Omental fat pad (tissue), 4 donors: ENCODE results near the gene SDC4. TPM values are rescaled to one million over a fixed set of nuclear protein-coding genes. Genes with fewer than 3 reads are reported as not detected.

Experiments used
- ATAC-seq: fragments of 150-250 bp; one replicate; pipeline ENCODE4 v1.9.1; 2016; ENCODE audit warnings: mild to moderate bottlenecking, moderate library complexity; ENCODE audit not compliant: low FRiP score
- DNase-seq: peaks from one replicate; pipeline ENCODE4 v3.0.0-alpha.2; 2019; ENCODE audit warnings: low spot score
- total RNA-seq, 4 donors: library from RNA; depleted of rRNA; stranded (reverse); fragments of >200 nt; gene quantifications; one replicate each; pipeline ENCODE4 v1.1.0, GENCODE V29; 2016
- TF ChIP-seq, protein P1 (sequence below), 3 donors: fragments of 450-650 bp; IDR thresholded peaks; one replicate each; pipeline ENCODE4 v1.5.1; 2016 to 2017; ENCODE audit warnings: antibody characterized with exemption in 3 of 3, mild to moderate bottlenecking in 3 of 3, moderate library complexity in 2 of 3

SDC4 gene
- total RNA-seq, 4 donors from 2014 or later, result 31.4 to 279 (median 103) TPM

DNA sequence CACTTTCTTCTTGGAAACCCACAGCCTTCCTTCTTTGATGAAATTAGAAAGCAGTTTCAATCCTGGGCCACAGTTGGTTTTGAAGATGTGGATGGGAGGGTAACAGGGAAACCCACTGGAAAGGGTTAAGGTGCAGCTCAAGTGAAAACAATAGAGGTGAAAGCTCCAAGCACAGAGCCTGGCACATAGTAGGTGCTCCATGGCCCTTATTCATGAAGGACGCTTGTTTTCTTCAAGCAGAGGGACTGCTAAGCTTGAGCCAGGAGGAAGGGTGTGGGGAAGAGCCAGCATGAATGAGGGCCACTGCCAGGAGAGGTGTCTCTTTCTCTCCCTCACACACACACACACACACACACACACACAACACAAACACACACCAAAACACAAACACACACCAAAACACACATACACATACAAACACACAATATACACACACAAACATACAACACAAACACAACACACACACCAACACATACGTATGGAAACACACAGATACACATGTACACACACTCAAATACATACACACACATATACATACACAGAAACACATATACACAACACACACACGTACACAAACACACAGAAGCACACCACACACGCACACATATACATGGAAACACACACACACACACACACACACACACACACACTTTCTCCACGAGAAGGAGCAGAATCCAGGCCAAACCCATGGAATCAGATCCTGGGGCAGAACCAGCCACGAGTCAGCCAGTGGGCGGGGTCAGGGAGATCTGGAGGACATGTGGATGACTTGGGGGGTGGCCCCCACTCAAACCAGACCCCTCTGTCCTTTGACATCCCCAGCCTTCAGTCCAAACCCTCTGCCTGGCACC lies 65.3 kb downstream of the SDC4 start:
- ATAC-seq (no peak), DNase-seq (no peak)
- TF ChIP-seq, protein P1, sequence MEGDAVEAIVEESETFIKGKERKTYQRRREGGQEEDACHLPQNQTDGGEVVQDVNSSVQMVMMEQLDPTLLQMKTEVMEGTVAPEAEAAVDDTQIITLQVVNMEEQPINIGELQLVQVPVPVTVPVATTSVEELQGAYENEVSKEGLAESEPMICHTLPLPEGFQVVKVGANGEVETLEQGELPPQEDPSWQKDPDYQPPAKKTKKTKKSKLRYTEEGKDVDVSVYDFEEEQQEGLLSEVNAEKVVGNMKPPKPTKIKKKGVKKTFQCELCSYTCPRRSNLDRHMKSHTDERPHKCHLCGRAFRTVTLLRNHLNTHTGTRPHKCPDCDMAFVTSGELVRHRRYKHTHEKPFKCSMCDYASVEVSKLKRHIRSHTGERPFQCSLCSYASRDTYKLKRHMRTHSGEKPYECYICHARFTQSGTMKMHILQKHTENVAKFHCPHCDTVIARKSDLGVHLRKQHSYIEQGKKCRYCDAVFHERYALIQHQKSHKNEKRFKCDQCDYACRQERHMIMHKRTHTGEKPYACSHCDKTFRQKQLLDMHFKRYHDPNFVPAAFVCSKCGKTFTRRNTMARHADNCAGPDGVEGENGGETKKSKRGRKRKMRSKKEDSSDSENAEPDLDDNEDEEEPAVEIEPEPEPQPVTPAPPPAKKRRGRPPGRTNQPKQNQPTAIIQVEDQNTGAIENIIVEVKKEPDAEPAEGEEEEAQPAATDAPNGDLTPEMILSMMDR (IDR thresholded peaks at IDR 0.05), result no peak

DNA sequence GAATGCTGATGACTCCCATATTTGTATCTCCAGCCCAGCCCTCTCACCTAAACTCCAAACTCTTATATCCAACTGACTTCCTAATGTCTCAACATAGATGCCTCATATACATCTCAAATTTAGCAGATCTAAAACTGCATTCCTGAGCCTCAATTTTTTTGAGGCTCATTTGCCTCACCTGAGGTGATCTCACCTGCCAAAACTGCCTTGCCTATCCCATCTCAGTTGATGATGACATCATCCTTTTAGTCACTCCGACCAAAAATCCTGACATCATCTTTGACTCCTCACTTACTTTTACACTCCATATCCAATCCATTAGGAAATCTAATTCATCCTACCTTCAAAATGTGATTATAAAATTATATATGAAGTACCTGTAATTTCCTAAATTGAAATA lies 68.2 kb downstream of the SDC4 start:
- no peak for DNase-seq
- no peak for ATAC-seq
- TF ChIP-seq, protein P1 (IDR thresholded peaks at IDR 0.05), result no peak

DNA sequence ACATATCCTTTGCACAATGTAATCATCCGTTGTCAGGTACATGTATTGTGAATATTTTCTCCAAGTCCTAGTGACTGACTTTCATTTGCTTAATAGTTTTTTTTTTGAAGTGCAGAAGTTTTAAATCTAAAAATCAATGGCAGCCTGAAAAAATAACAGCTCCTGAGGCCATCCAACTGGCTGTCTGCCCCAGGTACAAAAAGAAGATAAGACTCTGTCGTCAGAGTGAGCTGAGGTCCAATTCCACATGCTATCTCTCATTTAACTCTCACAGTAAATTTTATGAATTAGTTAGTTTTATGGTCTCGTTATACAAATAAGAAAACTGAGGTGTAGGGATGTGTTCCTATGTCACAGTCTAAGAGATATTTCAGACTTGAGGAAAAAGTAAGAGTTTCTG lies 72.9 kb downstream of the SDC4 start:
- no peak for ATAC-seq
- no peak for DNase-seq
- TF ChIP-seq, protein P1 (IDR thresholded peaks at IDR 0.05), result no peak

Other genes starting within 250 kb of the SDC4 start
- gene KCNS1, start 247.3 kb downstream of the SDC4 start, total RNA-seq, result under 1 TPM in 3 of 4 donors, not detected in 1; 0.47 to 0.60 (median 0.56) TPM
- gene WFDC5, start 233.2 kb downstream of the SDC4 start, total RNA-seq, result not detected
- gene WFDC12, start 224.0 kb downstream of the SDC4 start, total RNA-seq, result not detected
- 1 to 10 TPM in 3 of 4 donors, not detected in 1; 1.1 to 6.7 (median 4.3) TPM for gene PI3, start 173.5 kb downstream of the SDC4 start, total RNA-seq
- not detected for gene SEMG1, start 141.4 kb downstream of the SDC4 start, total RNA-seq
- gene SEMG2, start 127.1 kb downstream of the SDC4 start, total RNA-seq, result not detected
- gene SLPI, start 93.9 kb downstream of the SDC4 start, total RNA-seq, result 100 to 1,000 TPM; 114 to 505 (median 171) TPM
- not detected for gene RBPJL, start 41.6 kb downstream of the SDC4 start, total RNA-seq
- under 1 TPM in 2 of 4 donors, not detected in 2; 0.19 to 0.24 TPM for gene MATN4, start 40.1 kb downstream of the SDC4 start, total RNA-seq
- gene SYS1, start 14.7 kb upstream of the SDC4 start, total RNA-seq, result 10 to 100 TPM; 26.6 to 55.0 (median 51.3) TPM
- under 1 TPM in 1 of 4 donors, not detected in 3; 0.47 TPM for gene TP53TG5, start 29.9 kb upstream of the SDC4 start, total RNA-seq
- 10 to 100 TPM; 20.7 to 45.7 (median 27.9) TPM for gene DBNDD2, start 59.9 kb upstream of the SDC4 start, total RNA-seq
- gene PIGT, start 67.7 kb upstream of the SDC4 start, total RNA-seq, result 10 to 100 TPM; 76.4 to 87.3 (median 83.5) TPM
- gene WFDC2, start 121.3 kb upstream of the SDC4 start, total RNA-seq, result 1 to 10 TPM; 3.0 to 8.4 (median 7.0) TPM
- not detected for gene SPINT3, start 167.2 kb upstream of the SDC4 start, total RNA-seq
- not detected for gene WFDC6, start 191.1 kb upstream of the SDC4 start, total RNA-seq
- not detected for gene EPPIN, start 199.0 kb upstream of the SDC4 start, total RNA-seq
- gene WFDC8, start 230.9 kb upstream of the SDC4 start, total RNA-seq, result not detected